Femur (tissue), 1 donor: ENCODE data around the gene ZNF263.
"Not testable (repeated sequence)": the region's sequence is repeated elsewhere in the genome, so short reads cannot be mapped to it uniquely, and the experiment has no call there.

Experiments used
- DNase-seq: peaks from one replicate; pipeline ENCODE4 v3.0.0-alpha.2; 2017

ZNF263 gene

DNA sequence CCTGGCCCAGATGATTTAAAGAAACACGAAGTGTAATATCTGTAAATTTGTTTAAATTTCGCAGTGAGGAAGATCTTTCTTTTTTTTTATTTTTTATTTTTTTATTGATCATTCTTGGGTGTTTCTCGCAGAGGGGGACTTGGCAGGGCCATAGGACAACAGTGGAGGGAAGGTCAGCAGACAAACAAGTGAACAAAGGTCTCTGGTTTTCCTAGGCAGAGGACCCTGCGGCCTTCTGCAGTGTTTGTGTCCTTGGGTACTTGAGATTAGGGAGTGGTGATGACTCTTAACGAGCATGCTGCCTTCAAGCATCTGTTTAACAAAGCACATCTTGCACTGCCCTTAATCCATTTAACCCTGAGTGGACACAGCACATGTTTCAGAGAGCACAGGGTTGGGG, 12.6 kb upstream of the ZNF263 start:
- DNase-seq, result not testable (repeated sequence)

DNA sequence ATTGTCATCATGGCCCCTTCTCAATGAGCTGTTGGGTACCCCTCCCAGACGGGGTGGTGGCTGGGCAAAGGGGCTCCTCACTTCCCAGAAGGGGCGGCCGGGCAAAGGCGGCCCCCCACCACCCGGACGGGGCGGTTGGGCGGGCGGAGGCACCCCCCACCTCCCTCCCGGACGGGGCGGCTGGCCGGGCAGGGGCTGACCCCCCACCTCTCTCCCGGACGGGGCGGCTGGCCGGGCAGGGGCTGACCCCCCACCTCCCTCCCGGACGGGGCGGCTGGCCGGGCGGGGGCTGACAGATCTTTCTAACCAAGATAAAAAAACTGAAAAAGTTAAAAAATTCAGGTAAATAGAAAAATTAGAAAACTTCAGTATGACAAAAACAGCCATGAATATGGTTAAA, 12.0 kb upstream of the ZNF263 start:
- not testable (repeated sequence) for DNase-seq

- no peak for DNase-seq
Observed at GRCh38 chr16:3274490-3274889, 8.8 kb upstream of the ZNF263 start.

- DNase-seq, result no peak
Observed at GRCh38 chr16:3274947-3275346, 8.3 kb upstream of the ZNF263 start.

DNA sequence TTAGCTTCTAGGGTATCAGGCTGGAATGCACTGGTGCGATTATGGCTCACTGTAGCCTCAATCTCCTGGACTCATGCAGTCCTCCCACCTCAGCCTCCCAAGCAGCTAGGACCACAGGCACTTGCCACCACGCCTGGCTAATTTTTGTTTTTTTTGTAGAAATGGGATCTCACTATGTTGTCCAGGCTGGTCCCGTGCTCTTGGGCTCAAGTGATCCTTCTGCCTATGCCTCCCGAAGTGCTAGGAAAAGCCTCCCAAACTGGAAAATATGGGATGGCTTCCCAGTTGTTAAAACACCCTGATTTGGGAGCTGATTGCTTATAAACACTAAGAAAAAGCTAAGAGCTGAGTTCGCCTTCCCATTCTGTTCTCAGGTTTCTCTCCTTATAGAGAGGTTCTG, 6.6 kb upstream of the ZNF263 start:
- no peak for DNase-seq

DNA sequence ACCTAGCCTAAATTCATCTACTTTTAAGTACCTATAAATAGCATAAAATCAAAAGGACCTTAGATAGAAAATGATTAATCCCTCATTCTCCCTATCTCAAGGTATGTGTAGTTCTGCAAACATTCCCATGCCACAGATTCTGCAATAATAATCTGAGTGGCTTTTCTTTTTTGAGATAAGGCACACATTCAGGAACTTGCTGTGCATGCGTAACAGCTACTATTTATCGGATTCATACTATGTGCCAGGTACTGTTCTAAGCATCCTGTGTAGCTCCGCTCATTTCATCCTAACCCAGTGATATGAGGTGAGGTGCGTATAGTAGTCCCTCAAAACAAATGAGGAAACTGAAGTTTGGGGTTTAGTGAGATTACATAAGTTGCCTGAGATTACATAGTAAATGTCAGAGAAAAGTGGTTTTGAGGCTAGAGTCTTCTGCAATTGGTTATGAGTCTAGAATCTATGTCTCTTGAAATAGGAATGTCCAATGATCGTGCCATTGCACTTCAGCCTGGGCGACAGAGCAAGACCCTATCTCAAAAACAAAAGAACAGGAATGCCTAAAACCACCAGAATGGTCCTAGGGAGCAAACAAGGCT, 2.0 kb upstream of the ZNF263 start:
- DNase-seq, result no peak

GRCh38 chr16:3282103-3282729, 1.1 kb upstream of the ZNF263 start:
- no peak for DNase-seq

DNA sequence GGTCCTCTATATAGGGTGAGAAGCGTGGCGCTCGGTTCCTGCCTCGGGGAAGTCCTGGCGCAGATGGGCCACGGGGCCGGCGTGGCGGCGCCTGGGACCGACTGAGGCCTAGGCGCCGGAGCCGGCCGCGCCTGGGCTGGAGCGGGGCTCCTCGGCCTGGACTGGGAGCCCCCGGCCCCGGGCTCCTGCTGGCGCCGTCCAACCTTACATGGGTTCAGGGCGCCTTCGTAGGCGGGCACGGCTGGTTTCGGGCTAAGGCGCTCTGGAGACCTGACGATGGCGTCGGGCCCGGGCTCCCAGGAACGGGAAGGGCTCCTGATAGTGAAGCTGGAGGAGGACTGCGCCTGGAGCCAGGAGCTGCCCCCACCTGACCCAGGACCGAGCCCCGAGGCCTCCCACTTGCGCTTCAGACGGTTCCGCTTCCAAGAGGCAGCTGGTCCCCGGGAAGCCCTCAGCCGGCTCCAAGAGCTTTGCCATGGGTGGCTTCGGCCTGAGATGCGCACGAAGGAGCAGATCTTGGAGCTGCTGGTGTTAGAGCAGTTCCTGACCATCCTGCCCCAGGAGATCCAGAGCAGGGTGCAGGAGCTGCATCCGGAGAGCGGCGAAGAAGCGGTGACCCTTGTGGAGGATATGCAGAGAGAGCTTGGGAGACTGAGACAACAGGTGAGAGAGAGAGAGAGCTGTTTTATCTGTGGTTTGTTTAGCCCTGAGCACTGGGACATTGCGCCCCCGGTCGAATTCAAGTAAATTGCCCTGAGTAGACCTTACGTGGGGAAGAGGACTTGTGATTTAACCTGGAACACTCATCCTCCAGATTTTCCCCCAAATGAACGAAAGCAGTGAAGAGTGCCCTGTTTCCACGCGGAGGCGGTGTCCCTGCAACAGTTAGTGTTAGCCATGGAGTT, 504 bp downstream of the ZNF263 start:
- DNase-seq, result peak; percentile 42

DNA sequence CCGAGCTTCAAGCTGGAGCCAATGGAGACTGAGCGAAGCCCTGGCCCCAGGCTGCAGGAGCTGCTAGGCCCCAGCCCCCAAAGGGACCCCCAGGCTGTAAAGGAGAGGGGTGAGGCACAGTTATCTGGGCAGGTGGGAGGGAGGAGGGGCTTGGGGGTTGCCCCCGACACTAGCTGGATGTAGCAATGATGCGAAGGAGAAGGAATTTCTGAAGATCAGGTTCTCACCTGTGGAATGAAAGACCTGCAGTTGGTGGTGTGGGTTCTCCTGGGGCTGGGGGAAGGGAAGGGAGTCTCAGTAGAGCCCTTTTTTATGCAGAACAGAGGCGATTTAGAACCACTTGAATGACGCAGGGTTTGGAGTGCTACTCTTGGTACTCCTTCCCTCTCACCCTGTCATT, 1.8 kb downstream of the ZNF263 start:
- no peak for DNase-seq

DNA sequence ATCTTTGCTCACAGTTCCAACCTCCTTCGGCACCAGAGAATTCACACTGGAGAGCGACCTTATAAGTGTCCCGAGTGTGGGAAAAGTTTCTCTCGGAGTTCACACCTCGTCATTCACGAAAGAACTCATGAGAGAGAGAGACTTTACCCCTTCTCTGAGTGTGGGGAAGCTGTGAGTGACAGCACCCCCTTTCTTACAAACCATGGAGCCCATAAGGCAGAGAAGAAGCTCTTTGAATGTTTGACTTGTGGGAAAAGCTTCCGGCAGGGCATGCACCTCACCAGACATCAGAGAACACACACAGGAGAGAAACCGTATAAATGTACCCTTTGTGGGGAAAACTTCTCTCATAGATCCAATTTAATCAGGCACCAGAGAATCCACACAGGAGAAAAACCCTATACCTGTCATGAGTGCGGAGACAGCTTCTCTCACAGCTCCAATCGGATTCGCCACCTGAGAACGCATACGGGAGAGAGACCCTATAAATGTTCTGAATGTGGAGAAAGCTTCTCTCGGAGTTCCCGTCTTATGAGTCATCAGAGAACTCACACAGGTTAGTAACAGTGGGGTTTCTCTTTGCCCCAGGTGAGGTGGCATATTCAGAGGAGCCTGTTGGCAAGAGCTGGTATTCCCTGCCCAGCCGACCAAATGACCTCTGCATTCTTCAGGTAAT, 6.8 kb downstream of the ZNF263 start:
- no peak for DNase-seq

- no peak for DNase-seq
Observed at GRCh38 chr16:3292604-3293003, 9.3 kb downstream of the ZNF263 start.

GRCh38 chr16:3295209-3295608, 11.9 kb downstream of the ZNF263 start:
- DNase-seq, result no peak

GRCh38 chr16:3295783-3296182, 12.5 kb downstream of the ZNF263 start:
- DNase-seq, result no peak

- no peak for DNase-seq
Observed at GRCh38 chr16:3304370-3304769, 21.1 kb downstream of the ZNF263 start.

DNA sequence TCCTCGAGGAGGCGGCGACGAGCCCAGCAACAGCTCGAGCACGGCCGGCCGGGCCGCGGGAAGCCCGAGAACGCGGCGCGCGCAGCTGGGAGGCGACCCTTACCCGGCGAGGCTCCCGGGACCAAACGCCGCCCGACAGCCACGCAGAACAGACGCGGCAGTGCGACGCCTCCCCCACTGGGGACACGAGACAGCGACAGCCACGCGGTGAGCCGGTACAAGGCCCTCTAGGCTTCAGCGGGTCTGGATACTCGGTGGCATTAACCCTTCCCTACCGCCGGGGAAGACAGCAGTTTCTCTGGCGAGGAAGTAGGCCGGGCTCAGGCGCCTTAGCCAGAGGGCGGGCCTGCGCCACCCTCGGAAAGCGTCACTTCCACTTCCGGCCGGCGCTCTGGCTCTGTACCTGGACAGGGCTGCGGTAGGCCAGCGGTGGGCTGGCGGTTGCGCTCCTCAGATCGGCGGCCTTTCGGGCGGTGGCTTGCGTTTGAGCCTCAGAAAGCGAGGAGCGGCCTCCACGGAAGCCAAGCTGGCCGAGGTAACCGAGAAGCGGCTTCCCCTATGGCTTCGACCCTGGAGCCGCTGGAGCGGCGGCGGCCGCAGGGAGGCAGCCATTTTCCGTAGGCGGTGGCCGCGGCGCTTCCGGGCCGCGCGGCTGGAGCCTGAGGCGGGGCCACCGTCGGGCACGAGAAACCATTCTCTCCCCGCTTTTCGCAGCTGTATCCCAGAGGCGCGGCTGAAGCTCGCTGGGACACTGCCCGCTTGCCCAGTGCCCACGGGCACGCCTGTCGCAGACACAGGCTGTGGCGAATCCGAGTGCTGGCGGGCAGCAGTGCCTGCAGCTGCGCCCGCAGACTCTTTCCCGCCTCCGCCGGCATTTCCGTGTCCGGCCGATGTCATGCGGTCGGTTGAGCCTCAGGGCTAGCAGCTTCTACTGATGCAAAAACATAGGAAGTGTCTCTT, 22.1 kb downstream of the ZNF263 start, which contains the start of the genes TIGD7 and ZNF75A:
Gene TIGD7, minus strand, starts transcription at position 322 of the 960 bp plus-strand sequence. CDS start 4,816 bp downstream, outside the sequence.
Gene ZNF75A, plus strand, starts transcription at position 389 of the 960 bp plus-strand sequence. CDS start 2,932 bp downstream, outside the sequence.
- DNase-seq, result peak; percentile 92

DNA sequence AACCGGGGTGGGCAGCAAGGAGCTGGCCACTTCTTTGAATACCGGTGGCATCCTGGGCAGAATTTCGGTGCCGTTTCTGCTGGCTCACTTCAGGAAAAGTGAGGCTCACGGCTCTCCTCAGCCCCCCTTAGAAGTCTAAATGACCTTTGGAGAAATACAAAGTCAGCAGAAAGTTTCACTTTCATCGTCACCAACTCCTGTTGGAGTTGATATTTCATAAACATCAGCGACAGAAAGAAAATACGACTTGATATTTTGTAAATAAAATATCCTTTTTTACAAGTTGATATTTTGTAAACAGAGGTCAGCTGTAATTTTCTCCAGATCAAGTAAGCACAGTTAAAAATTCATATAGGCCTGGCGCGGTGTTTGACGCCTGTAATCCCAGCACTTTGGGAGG, 22.8 kb downstream of the ZNF263 start:
- DNase-seq, result no peak

GRCh38 chr16:3311496-3311895, 28.2 kb downstream of the ZNF263 start:
- DNase-seq, result no peak

DNA sequence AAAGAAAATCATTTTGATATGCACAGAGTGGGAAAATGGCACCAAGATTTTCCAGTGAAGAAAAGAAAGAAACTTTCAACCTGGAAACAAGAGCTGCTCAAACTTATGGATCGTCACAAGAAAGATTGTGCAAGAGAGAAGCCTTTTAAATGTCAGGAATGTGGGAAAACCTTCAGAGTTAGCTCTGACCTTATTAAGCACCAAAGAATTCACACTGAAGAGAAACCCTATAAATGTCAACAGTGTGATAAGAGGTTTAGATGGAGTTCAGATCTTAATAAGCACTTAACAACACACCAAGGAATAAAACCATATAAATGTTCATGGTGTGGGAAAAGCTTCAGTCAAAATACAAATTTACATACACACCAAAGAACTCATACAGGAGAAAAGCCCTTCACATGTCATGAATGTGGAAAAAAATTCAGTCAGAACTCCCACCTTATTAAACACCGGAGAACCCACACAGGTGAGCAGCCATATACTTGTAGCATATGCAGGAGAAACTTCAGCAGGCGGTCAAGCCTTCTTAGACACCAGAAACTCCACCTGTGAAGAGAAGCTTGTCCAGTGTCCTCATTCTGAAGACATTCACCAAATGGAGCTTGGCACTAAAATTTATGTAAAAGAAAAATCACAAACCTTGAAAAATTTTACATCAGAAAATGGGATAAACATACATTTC, 34.2 kb downstream of the ZNF263 start:
- no peak for DNase-seq

GRCh38 chr16:3321816-3322215, 38.5 kb downstream of the ZNF263 start:
- no peak for DNase-seq

- DNase-seq, result no peak
Observed at GRCh38 chr16:3327514-3327913, 44.2 kb downstream of the ZNF263 start.

DNA sequence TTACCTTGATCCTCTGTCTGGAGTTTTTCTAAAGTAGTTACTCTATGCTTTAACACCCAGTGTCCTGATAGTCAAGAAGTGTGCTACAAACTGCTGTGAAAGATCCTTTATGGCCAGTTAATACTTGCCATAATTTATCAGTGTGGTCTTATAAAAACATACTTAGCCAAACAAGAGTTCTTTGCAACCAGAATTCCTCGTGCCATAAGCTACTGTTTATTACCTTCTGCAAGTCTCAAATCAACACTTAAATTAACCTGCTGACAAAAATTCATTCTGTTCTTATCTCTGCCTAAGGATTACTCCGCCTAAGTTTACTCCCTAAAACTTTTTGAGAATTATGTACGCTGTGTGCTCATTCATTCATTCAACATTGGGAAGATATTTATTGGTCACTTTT, 44.8 kb downstream of the ZNF263 start:
- no peak for DNase-seq
